SK-N-SH (cell line): ENCODE data around the gene PSMC2. TPM values are rescaled to one million over a fixed set of nuclear protein-coding genes. Genes with fewer than 3 reads are reported as not detected.

Source experiments
- CTCF ChIA-PET: fragments of 300-600, 350-600 bp; formaldehyde crosslinking; extraction: SDS; loops from one replicate; lab custom pipeline; 2021; lab: Yijun Ruan, JAX
- POLR2A ChIA-PET: fragments of 350-600 bp; sonication (Branson Sonifier 250); formaldehyde crosslinking; extraction: SDS; loops from one replicate; lab custom pipeline; 2020; ENCODE audit warnings: antibody characterized with exemption, inconsistent platforms; lab: Yijun Ruan, JAX
- DNase-seq: peaks from one replicate; pipeline ENCODE4 v3.0.0; 2012
- H2AFZ ChIP-seq: fragments of 200-600 bp; sonication (generic); 2 replicates; pipeline ENCODE4 v1.8.1; 2016; ENCODE audit warnings: antibody characterized with exemption, mild to moderate bottlenecking, low read depth
- H3F3A ChIP-seq: fragments of 200-600 bp; sonication (generic); replicated peaks from 2 replicates; pipeline ENCODE3; 2016; ENCODE audit warnings: antibody characterized with exemption, mild to moderate bottlenecking; ENCODE audit not compliant: insufficient read depth
- H3K27ac ChIP-seq, 2 experiments: fragments of 200-500 bp in 1 of 2; fragments of 200-600 bp in 1 of 2; sonication (Bioruptor generic) in 1 of 2; sonication (generic), shearing (Covaris generic) in 1 of 2; 2 replicates each; pipeline versions ENCODE4 v1.5.1 to v1.6.1; 2014 to 2016; ENCODE audit warnings: low read depth in 2 of 2, inconsistent platforms in 1 of 2, low read length in 1 of 2, mild to moderate bottlenecking in 1 of 2, mixed read lengths in 1 of 2
- H3K27me3 ChIP-seq: fragments of 200-600 bp; sonication (generic), shearing (Covaris generic); 2 replicates; pipeline ENCODE4 v1.6.1; 2016; ENCODE audit warnings: mixed run types; ENCODE audit not compliant: insufficient read depth
- H3K36me3 ChIP-seq, 2 experiments: fragments of 200-500 bp in 1 of 2; fragments of 200-600 bp in 1 of 2; sonication (Bioruptor generic) in 1 of 2; sonication (generic) in 1 of 2; replicated peaks in 1 of 2; 2 replicates each; pipeline versions ENCODE3 to v1.5.1; 2014 to 2016; ENCODE audit warnings: low read length in 1 of 2, mild to moderate bottlenecking in 1 of 2; ENCODE audit not compliant: insufficient read depth in 2 of 2, control insufficient read depth in 1 of 2
- H3K4me1 ChIP-seq, 2 experiments: fragments of 200-500 bp in 1 of 2; fragments of 200-600 bp in 1 of 2; sonication (Bioruptor generic) in 1 of 2; sonication (generic), shearing (Covaris generic) in 1 of 2; 2 replicates each; pipeline versions ENCODE4 v1.5.1 to v1.6.1; 2014 to 2016; ENCODE audit warnings: low read depth in 1 of 2, low read length in 1 of 2, mixed run types in 1 of 2; ENCODE audit not compliant: insufficient read depth in 2 of 2, control insufficient read depth in 1 of 2
- H3K4me2 ChIP-seq: fragments of 200-600 bp; sonication (generic), shearing (Covaris generic); 2 replicates; pipeline ENCODE4 v1.6.1; 2017; ENCODE audit warnings: mixed run types
- H3K4me3 ChIP-seq, 2 experiments: fragments of 200-500 bp in 1 of 2; fragments of 200-600 bp in 1 of 2; sonication (Bioruptor generic) in 1 of 2; sonication (generic), shearing (Covaris generic) in 1 of 2; 2 replicates each; pipeline versions ENCODE4 v1.5.1 to v1.8.1; 2014 to 2016; ENCODE audit warnings: low read depth in 2 of 2, inconsistent platforms in 1 of 2, low read length in 1 of 2, mild to moderate bottlenecking in 1 of 2, mixed read lengths in 1 of 2, moderate library complexity in 1 of 2
- H3K79me2 ChIP-seq: fragments of 200-600 bp; sonication (generic); 2 replicates; pipeline ENCODE4 v1.8.1; 2017; ENCODE audit warnings: mild to moderate bottlenecking; ENCODE audit not compliant: insufficient read depth
- H3K9ac ChIP-seq: fragments of 200-600 bp; sonication (generic); 2 replicates; pipeline ENCODE4 v1.6.1; 2017; ENCODE audit warnings: mixed run types
- H3K9me2 ChIP-seq: fragments of 200-600 bp; sonication (generic); 2 replicates; pipeline ENCODE4 v1.6.1; 2017; ENCODE audit warnings: mixed run types
- H3K9me3 ChIP-seq: fragments of 200-600 bp; sonication (generic); 2 replicates; pipeline ENCODE4 v1.6.1; 2017; ENCODE audit warnings: mixed run types, mild to moderate bottlenecking, moderate library complexity
- H4K20me1 ChIP-seq: fragments of 200-600 bp; sonication (generic); 2 replicates; pipeline ENCODE4 v1.6.1; 2017; ENCODE audit warnings: mild to moderate bottlenecking, mixed run types; ENCODE audit not compliant: insufficient read depth
- CHD2 ChIP-seq: fragments of 150-350 bp; IDR thresholded peaks from 2 replicates; pipeline ENCODE4 v1.6.1; 2018; ENCODE audit warnings: low read length; ENCODE audit not compliant: partially characterized antibody
- EP300 ChIP-seq, 2 experiments: IDR thresholded peaks; 2 replicates each; pipeline versions ENCODE4 v1.4.0 to v1.6.1; 2012; ENCODE audit warnings: borderline replicate concordance in 1 of 2, low read depth in 1 of 2, low read length in 1 of 2
- FOXJ3 ChIP-seq: sonication (generic); formaldehyde crosslinking; IDR thresholded peaks from 2 replicates; pipeline ENCODE4 v1.5.1; 2020; ENCODE audit warnings: mild to moderate bottlenecking, missing genetic modification reagents
- FOXM1 ChIP-seq: IDR thresholded peaks from 2 replicates; pipeline ENCODE4 v1.4.0; 2012; ENCODE audit warnings: low read depth, mild to moderate bottlenecking
- GABPA ChIP-seq: IDR thresholded peaks from 2 replicates; pipeline ENCODE4 v1.4.0; 2012; ENCODE audit warnings: low read depth, mild to moderate bottlenecking
- JUND ChIP-seq: IDR thresholded peaks from 2 replicates; pipeline ENCODE4 v1.4.0; 2012
- MEF2A ChIP-seq: IDR thresholded peaks from 2 replicates; pipeline ENCODE4 v1.4.0; 2012; ENCODE audit warnings: low read depth, borderline replicate concordance
- NRF1 ChIP-seq: IDR thresholded peaks from 2 replicates; pipeline ENCODE4 v1.6.1; 2012; ENCODE audit warnings: low read depth, mild to moderate bottlenecking, low read length
- POLR2AphosphoS5 ChIP-seq: IDR thresholded peaks from 2 replicates; pipeline ENCODE4 v1.6.1; 2012; ENCODE audit warnings: low read depth, low read length
- RFX5 ChIP-seq: IDR thresholded peaks from 2 replicates; pipeline ENCODE4 v1.6.1; 2012; ENCODE audit warnings: mild to moderate bottlenecking, improper control_type of control experiment, low read length
- RXRA ChIP-seq: IDR thresholded peaks from 2 replicates; pipeline ENCODE4 v1.4.0; 2012; ENCODE audit warnings: low read depth, mild to moderate bottlenecking, borderline replicate concordance
- SIN3A ChIP-seq: IDR thresholded peaks from 2 replicates; pipeline ENCODE4 v1.6.1; 2012; ENCODE audit warnings: low read depth, mild to moderate bottlenecking, low read length, moderate library complexity, borderline replicate concordance
- TAF1 ChIP-seq: IDR thresholded peaks from 2 replicates; pipeline ENCODE4 v1.6.1; 2012; ENCODE audit warnings: low read depth, mild to moderate bottlenecking, low read length, moderate library complexity, borderline replicate concordance
- TCF12 ChIP-seq: IDR thresholded peaks from 2 replicates; pipeline ENCODE4 v1.4.0; 2012
- WGBS: methylation state at CpG from one replicate; pipeline ENCODE4 v1.1.6; 2017; ENCODE audit warnings: low lambda C conversion rate; 5-methylcytosine and 5-hydroxymethylcytosine counted together
- polyA plus RNA-seq, 3 experiments: library from polyadenylated mRNA; depleted of rRNA; stranded (reverse); fragments of >200 nt; gene quantifications; 2 replicates each; pipeline ENCODE4 v1.2.3, GENCODE V29; 2012
- TF ChIP-seq, protein P1 (sequence below): IDR thresholded peaks from 2 replicates; pipeline ENCODE4 v1.6.1; 2012; ENCODE audit warnings: mild to moderate bottlenecking, low read depth, low read length, moderate library complexity
- TF ChIP-seq, protein P2 (sequence below): IDR thresholded peaks from 2 replicates; pipeline ENCODE4; 2012

The PSMC2 gene
- polyA plus RNA-seq, 1 of the 3 experiments (the other 2 are of a cell fraction), result 231 TPM

DNA sequence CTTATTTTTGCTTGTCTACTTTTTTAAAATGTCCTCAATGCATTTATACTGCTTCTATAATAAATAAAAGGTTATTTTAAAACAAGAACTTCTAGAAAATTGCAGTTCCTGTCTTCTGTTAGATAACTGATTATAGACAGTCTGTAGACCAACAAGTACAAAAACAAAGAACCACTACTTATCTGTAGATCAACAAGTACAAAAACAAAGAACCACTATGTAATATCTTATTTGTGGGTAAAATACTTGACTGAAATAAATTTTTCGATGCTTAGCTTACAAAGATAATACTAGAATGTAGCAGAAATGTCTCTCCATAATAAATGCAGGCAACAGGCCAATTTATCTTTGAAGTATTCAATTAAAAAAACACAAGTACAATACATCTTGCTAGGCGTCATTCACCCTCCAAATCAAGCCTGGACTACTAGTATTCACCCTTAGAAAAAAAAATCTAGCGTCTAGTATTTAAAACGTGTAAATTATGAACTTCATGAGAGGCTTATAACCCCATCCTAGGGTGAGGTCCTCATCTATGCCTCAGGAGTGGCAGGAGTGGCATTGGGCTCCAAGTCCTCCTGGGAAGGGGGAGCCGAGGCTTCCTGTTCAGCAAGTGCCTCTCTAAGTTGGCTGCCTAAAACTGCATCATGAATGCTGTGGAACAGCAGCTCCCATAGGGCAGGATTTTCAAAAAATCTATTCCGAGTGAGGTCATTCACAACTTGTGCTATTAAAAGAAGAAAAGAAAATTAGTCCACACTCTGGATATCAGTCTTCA is 26.6 kb downstream of the PSMC2 start:
- peaks cover 10 to 15% of the 10 kb centered on the region in 2 experiments for H3K36me3 ChIP-seq
- no peak for TF ChIP-seq TAF1
- TF ChIP-seq, protein P1, sequence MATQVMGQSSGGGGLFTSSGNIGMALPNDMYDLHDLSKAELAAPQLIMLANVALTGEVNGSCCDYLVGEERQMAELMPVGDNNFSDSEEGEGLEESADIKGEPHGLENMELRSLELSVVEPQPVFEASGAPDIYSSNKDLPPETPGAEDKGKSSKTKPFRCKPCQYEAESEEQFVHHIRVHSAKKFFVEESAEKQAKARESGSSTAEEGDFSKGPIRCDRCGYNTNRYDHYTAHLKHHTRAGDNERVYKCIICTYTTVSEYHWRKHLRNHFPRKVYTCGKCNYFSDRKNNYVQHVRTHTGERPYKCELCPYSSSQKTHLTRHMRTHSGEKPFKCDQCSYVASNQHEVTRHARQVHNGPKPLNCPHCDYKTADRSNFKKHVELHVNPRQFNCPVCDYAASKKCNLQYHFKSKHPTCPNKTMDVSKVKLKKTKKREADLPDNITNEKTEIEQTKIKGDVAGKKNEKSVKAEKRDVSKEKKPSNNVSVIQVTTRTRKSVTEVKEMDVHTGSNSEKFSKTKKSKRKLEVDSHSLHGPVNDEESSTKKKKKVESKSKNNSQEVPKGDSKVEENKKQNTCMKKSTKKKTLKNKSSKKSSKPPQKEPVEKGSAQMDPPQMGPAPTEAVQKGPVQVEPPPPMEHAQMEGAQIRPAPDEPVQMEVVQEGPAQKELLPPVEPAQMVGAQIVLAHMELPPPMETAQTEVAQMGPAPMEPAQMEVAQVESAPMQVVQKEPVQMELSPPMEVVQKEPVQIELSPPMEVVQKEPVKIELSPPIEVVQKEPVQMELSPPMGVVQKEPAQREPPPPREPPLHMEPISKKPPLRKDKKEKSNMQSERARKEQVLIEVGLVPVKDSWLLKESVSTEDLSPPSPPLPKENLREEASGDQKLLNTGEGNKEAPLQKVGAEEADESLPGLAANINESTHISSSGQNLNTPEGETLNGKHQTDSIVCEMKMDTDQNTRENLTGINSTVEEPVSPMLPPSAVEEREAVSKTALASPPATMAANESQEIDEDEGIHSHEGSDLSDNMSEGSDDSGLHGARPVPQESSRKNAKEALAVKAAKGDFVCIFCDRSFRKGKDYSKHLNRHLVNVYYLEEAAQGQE, result no peak
- no peak for TF ChIP-seq NRF1
- TF ChIP-seq RFX5, result no peak
- no peak for TF ChIP-seq CHD2
- no peak for TF ChIP-seq RXRA
- TF ChIP-seq, protein P2, sequence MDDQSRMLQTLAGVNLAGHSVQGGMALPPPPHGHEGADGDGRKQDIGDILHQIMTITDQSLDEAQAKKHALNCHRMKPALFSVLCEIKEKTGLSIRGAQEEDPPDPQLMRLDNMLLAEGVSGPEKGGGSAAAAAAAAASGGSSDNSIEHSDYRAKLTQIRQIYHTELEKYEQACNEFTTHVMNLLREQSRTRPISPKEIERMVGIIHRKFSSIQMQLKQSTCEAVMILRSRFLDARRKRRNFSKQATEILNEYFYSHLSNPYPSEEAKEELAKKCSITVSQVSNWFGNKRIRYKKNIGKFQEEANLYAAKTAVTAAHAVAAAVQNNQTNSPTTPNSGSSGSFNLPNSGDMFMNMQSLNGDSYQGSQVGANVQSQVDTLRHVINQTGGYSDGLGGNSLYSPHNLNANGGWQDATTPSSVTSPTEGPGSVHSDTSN, result no peak
- no peak for TF ChIP-seq EP300 (IDR thresholded peaks at IDR 0.05; ENCODE audit: borderline replicate concordance in 1 of 2, low read depth in 1 of 2, low read length in 1 of 2)
- TF ChIP-seq FOXM1, result no peak
- no peak for TF ChIP-seq GABPA
- TF ChIP-seq TCF12, result no peak
- no peak for TF ChIP-seq JUND
- no peak for TF ChIP-seq MEF2A
- no peak for TF ChIP-seq FOXJ3 (CRISPR knock-in tag)
- no peak for TF ChIP-seq POLR2AphosphoS5
- TF ChIP-seq SIN3A, result no peak
- TF ChIP-seq, all 33 proteins: peak for 0
- Histone ChIP-seq H2AFZ (no peak overlapping the region), H3K9ac (no peak overlapping the region), H3K4me1 (no peaks in the 10 kb centered on the region), H3K9me3 (no peaks in the 10 kb centered on the region), H3K9me2 (no peaks in the 10 kb centered on the region), H3K79me2 (no peaks in the 10 kb centered on the region), H3K4me3 (no peak overlapping the region), H3K27ac (no peak overlapping the region), H3K27me3 (0 out of 2 replicates have a peak, but pooled peaks cover 4% of the 10 kb centered on the region), H3K4me2 (no peak overlapping the region), H4K20me1 (no peaks in the 10 kb centered on the region), H3F3A (peaks cover 14% of the 10 kb centered on the region)
- 54% methylated on average over 6 of the region's 6 CpGs for WGBS
- ChIA-PET CTCF (no interaction called here), POLR2A (no interaction called here)
- DNase-seq, result no peak
